Smooth muscle cell (in vitro differentiated cells): ENCODE measurements around the gene UROD. TPM values are rescaled to one million over a fixed set of nuclear protein-coding genes. Genes with fewer than 3 reads are reported as not detected.

Experiments used
- DNase-seq: peaks from one replicate; lab custom pipeline; 2025; ENCODE audit not compliant: unreplicated experiment; lab: John Stamatoyannopoulos, UW
- H2AFZ ChIP-seq: fragments of 200-600 bp; sonication (generic); 2 replicates; pipeline ENCODE4 v1.6.0; 2016; ENCODE audit warnings: antibody characterized with exemption, low read depth, mild to moderate bottlenecking
- H3F3A ChIP-seq: fragments of 200-600 bp; sonication (generic); 2 replicates; pipeline ENCODE4 v1.6.0; 2017; ENCODE audit warnings: antibody characterized with exemption, low read depth
- H3K27ac ChIP-seq: fragments of 200-600 bp; sonication (generic); 2 replicates; pipeline ENCODE4 v1.5.1; 2016; ENCODE audit warnings: low read depth, mild to moderate bottlenecking
- H3K27me3 ChIP-seq: fragments of 200-600 bp; sonication (generic); 2 replicates; pipeline ENCODE4 v1.6.1; 2016; ENCODE audit warnings: low read depth, mild to moderate bottlenecking
- H3K36me3 ChIP-seq: fragments of 200-600 bp; sonication (generic); 2 replicates; pipeline ENCODE4 v1.5.1; 2016; ENCODE audit warnings: low read depth
- H3K4me1 ChIP-seq: fragments of 200-600 bp; sonication (generic); 2 replicates; pipeline ENCODE4 v1.5.1; 2016; ENCODE audit warnings: low read depth
- H3K4me2 ChIP-seq: fragments of 200-600 bp; sonication (generic); 2 replicates; pipeline ENCODE4 v1.6.0; 2016; ENCODE audit warnings: mild to moderate bottlenecking
- H3K4me3 ChIP-seq: fragments of 200-600 bp; sonication (generic); 2 replicates; pipeline ENCODE4 v1.5.1; 2016; ENCODE audit warnings: mild to moderate bottlenecking
- H3K79me2 ChIP-seq: fragments of 200-600 bp; sonication (generic); 2 replicates; pipeline ENCODE4 v1.6.0; 2016; ENCODE audit warnings: low read depth, mild to moderate bottlenecking
- H3K9ac ChIP-seq: fragments of 200-600 bp; sonication (generic); 2 replicates; pipeline ENCODE4 v1.6.0; 2016; ENCODE audit warnings: low read depth
- H3K9me3 ChIP-seq: fragments of 200-600 bp; sonication (generic); replicated peaks from 2 replicates; pipeline ENCODE4 v1.5.1; 2016; ENCODE audit warnings: low read depth
- H4K20me1 ChIP-seq: fragments of 200-600 bp; sonication (generic); 2 replicates; pipeline ENCODE4 v1.6.0; 2016; ENCODE audit warnings: low read depth
- WGBS: methylation state at CpG from one replicate; pipeline ENCODE4 v1.1.7; 2016; ENCODE audit warnings: low lambda C conversion rate; 5-methylcytosine and 5-hydroxymethylcytosine counted together
- polyA plus RNA-seq: library from polyadenylated mRNA; unstranded; fragments of >200 nt; fragmentation: Nextera tagmentation; extraction: Ambion mirVana; gene quantifications from 2 replicates; pipeline ENCODE4 v1.2.1, GENCODE V29; 2016
- total RNA-seq: library from RNA; depleted of rRNA; stranded (reverse); fragments of >200 nt; gene quantifications from 2 replicates; pipeline ENCODE4 v1.2.3, GENCODE V29; 2014
- TF ChIP-seq, protein P1 (sequence below): fragments of 200-600 bp; sonication (generic); IDR thresholded peaks from 2 replicates; pipeline ENCODE4 v1.5.1; 2017; ENCODE audit warnings: borderline replicate concordance, mild to moderate bottlenecking, antibody characterized with exemption; ENCODE audit not compliant: insufficient read depth, poor library complexity, severe bottlenecking

Gene UROD
- total and polyA plus RNA-seq, 2 experiments from 2014 or later: 82.4 to 123 TPM

DNA sequence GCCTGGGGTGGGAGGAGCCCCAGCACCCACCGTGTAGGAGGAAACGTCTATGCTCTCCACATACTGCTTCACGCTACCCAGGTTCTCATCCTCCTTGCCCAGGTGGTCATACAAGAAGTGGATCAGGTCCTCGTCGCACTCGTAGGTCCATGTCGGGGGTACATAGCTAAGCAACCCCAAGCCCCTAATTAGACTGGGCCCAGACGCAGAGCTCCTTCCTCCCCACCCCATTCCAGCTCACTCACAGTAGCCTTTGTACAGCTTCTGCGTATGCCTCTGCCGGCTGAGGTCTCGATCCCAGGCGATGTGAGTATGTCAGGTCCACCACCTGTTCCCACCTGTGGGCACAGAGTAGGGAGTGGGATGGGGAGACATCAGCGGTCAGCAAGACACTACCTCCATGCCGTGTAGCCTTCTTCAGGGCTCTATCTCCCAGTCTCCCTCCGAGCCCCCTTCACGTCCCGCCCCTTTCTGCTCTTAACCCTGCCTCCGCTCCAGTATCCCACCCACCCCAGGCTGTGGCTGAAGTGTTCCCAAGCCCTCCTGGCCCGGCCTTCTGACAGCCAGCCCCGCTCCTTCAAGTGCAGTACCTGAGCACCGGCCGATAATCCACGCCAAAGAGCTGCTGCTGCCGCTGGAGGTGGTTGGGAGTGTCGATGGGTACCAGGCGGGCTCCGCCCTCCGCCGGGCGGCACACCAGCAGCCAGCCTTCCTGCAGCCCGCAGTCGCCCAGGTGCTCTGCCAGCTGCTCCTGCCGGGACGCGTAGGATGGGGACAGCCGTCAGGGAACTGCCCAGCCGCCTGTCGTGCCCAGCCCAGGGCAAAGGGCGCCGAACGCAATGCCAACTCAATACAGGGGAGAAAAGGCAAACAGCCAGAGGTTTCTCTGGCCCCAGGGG, 1.8 kb upstream of the UROD start:
- peaks cover 10% of the 10 kb centered on the region for H3K79me2 ChIP-seq
- H3K27ac ChIP-seq: no peak overlapping the region
- no peak for DNase-seq
- H4K20me1 ChIP-seq: peaks cover 6% of the 10 kb centered on the region
- H3K4me1 ChIP-seq: peaks cover 17% of the 10 kb centered on the region
- H3K4me3 ChIP-seq: peak overlapping the region; percentile 88
- peak overlapping the region; percentile 72 for H3K9ac ChIP-seq
- WGBS: 29% methylated on average over 41 of the region's 41 CpGs
- peak overlapping the region; percentile 99 for H3K4me2 ChIP-seq
- H3K27me3 ChIP-seq: no peaks in the 10 kb centered on the region
- H3F3A ChIP-seq: no peaks in the 10 kb centered on the region
- no peaks in the 10 kb centered on the region for H3K9me3 ChIP-seq
- H2AFZ ChIP-seq: peak overlapping the region; percentile 98
- H3K36me3 ChIP-seq: no peaks in the 10 kb centered on the region
- TF ChIP-seq, protein P1, sequence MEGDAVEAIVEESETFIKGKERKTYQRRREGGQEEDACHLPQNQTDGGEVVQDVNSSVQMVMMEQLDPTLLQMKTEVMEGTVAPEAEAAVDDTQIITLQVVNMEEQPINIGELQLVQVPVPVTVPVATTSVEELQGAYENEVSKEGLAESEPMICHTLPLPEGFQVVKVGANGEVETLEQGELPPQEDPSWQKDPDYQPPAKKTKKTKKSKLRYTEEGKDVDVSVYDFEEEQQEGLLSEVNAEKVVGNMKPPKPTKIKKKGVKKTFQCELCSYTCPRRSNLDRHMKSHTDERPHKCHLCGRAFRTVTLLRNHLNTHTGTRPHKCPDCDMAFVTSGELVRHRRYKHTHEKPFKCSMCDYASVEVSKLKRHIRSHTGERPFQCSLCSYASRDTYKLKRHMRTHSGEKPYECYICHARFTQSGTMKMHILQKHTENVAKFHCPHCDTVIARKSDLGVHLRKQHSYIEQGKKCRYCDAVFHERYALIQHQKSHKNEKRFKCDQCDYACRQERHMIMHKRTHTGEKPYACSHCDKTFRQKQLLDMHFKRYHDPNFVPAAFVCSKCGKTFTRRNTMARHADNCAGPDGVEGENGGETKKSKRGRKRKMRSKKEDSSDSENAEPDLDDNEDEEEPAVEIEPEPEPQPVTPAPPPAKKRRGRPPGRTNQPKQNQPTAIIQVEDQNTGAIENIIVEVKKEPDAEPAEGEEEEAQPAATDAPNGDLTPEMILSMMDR: no peak

DNA sequence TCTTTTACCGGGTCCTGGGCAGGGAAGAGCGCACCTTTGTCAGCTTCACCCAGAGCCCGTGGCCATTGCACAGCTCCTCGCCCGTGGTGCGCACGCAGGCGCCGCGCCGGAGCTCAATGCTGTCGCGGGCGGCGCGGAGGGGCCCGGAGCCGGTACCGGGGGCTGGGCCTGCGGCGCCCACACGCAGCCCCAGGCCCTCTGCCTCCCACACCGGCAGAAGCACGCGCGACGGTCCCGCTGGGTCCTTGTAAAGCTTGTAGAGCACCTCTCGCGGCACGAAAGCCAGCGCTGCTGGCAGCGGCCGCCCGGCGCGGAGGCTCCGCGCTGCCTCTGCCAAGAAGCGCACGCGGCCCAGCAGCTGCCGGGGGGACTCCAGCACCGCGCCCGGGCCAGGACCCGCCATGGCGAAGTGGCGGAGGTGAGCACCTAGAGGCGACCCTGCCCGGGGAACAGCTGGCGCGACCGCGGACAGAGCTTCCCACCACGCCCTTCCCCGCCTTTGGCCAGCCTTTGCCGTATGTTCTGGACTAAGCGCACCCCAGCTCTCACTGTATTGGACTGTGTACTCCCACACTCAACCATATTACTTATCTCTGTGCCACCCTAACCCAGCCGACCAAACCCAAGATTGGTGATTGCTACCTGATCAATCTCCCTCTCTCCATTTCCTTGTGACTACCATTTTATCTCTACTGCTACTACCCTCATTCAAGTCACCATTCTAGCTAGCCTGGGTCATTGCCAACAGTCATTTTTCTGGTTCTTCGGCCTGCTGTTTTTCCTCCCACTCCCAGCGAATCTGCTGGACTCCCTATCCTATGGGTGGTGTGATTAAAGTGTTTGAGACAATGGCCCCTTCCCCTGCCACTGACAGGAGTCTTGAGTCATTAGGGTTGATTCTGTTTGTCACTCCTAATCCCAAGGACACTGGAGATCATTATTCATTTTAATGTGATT, 921 bp upstream of the UROD start, which contains the start of gene HECTD3:
Gene HECTD3 (minus strand): TSS at position 470 of the 957 bp plus-strand sequence. CDS start 67 bp downstream, at position 403.
- TF ChIP-seq, protein P1: no peak
- no peaks in the 10 kb centered on the region for H3K27me3 ChIP-seq
- no peaks in the 10 kb centered on the region for H3K36me3 ChIP-seq
- peak within 1 kb of the TSS; percentile 98 for H2AFZ ChIP-seq
- peaks cover 10% of the 10 kb centered on the region for H3K79me2 ChIP-seq
- DNase-seq: peak; percentile 29
- H4K20me1 ChIP-seq: peaks cover 6% of the 10 kb centered on the region
- peak within 1 kb of the TSS; percentile 72 for H3K9ac ChIP-seq
- H3K4me3 ChIP-seq: peak within 1 kb of the TSS; percentile 88
- 3% methylated on average over 57 of the region's 62 CpGs for WGBS
- peak within 1 kb of the TSS; percentile 54 for H3K27ac ChIP-seq
- peaks cover 17% of the 10 kb centered on the region for H3K4me1 ChIP-seq
- H3K4me2 ChIP-seq: peak within 1 kb of the TSS; percentile 99
- no peaks in the 10 kb centered on the region for H3K9me3 ChIP-seq
- no peaks in the 10 kb centered on the region for H3F3A ChIP-seq

DNA sequence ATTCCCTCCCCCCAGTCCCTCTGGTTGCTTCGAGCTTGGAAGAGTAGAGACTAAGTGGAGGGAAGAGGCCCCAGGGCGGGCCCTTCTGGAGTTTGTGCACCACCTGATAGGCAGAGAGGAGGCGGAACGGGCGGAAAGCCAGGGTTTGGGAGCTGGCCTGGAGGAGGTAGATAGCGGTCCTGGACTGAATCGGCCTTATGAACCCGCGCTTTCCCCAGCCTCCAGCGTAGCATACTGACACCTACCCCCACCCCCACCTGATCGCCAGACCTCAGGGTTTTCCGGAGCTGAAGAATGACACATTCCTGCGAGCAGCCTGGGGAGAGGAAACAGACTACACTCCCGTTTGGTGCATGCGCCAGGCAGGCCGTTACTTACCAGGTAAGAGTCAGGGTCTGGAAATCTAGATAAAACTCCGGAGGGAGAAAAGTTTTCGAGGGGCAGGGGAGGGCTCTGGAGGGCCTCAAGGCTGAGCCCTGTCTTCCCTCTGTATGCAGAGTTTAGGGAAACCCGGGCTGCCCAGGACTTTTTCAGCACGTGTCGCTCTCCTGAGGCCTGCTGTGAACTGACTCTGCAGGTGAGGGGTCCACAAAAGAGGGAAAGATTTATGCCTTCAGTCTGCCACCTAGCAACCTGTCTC, 705 bp downstream of the UROD start:
- Histone ChIP-seq H3F3A (no peaks in the 10 kb centered on the region), H3K9me3 (no peaks in the 10 kb centered on the region), H3K36me3 (no peaks in the 10 kb centered on the region), H3K79me2 (peaks cover 10% of the 10 kb centered on the region), H3K4me3 (peak overlapping the region; percentile 88), H4K20me1 (peaks cover 6% of the 10 kb centered on the region), H3K4me1 (peaks cover 17% of the 10 kb centered on the region), H2AFZ (peak overlapping the region; percentile 98), H3K27me3 (no peaks in the 10 kb centered on the region), H3K27ac (peak overlapping the region; percentile 54), H3K4me2 (peak overlapping the region; percentile 99), H3K9ac (peak overlapping the region; percentile 50)
- WGBS: 8% methylated on average over 21 of the region's 21 CpGs
- TF ChIP-seq, protein P1: no peak
- DNase-seq: peak; percentile 14
